Panc1 (cell line): ENCODE data around the gene ARFIP1.

Source experiments
- POLR2AphosphoS5 ChIP-seq: IDR thresholded peaks from 2 replicates; pipeline ENCODE4 v1.6.1; 2012; ENCODE audit warnings: mild to moderate bottlenecking, low read depth, low read length, moderate library complexity
- REST ChIP-seq, 2 experiments: IDR thresholded peaks; 2 replicates each; pipeline ENCODE4 v1.6.1; 2011 to 2012; ENCODE audit warnings: low read depth in 2 of 2, control low read depth in 1 of 2, low read length in 1 of 2, mild to moderate bottlenecking in 1 of 2, moderate library complexity in 1 of 2; ENCODE audit not compliant: insufficient read depth in 1 of 2
- TF ChIP-seq, protein P1 (sequence below): fragments of 450-650 bp; IDR thresholded peaks from 2 replicates; pipeline ENCODE4 v1.5.1; 2017; ENCODE audit warnings: mild to moderate bottlenecking

GRCh38 chr4:152806501-152807125 lies 26.9 kb downstream of the ARFIP1 start:
- TF ChIP-seq, protein P1, sequence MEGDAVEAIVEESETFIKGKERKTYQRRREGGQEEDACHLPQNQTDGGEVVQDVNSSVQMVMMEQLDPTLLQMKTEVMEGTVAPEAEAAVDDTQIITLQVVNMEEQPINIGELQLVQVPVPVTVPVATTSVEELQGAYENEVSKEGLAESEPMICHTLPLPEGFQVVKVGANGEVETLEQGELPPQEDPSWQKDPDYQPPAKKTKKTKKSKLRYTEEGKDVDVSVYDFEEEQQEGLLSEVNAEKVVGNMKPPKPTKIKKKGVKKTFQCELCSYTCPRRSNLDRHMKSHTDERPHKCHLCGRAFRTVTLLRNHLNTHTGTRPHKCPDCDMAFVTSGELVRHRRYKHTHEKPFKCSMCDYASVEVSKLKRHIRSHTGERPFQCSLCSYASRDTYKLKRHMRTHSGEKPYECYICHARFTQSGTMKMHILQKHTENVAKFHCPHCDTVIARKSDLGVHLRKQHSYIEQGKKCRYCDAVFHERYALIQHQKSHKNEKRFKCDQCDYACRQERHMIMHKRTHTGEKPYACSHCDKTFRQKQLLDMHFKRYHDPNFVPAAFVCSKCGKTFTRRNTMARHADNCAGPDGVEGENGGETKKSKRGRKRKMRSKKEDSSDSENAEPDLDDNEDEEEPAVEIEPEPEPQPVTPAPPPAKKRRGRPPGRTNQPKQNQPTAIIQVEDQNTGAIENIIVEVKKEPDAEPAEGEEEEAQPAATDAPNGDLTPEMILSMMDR = no peak
- TF ChIP-seq REST (IDR thresholded peaks at IDR 0.05; ENCODE audit: insufficient read depth in 1 of 2, low read depth in 2 of 2, low read length in 1 of 2) (no peak), POLR2AphosphoS5 (no peak)
